Bone marrow (tissue), 2 donors: ENCODE results near the gene NRCAM.

Experiments
- DNase-seq, 2 donors: peaks; one replicate each; lab custom pipeline; 2025; lab: John Stamatoyannopoulos, UW

NRCAM gene

GRCh38 chr7:108128514-108128913 is 327.7 kb downstream of the NRCAM start:
- DNase-seq: no peak

- DNase-seq: no peak
Measured at GRCh38 chr7:108127461-108127860, 328.8 kb downstream of the NRCAM start.

- DNase-seq: no peak
Measured at GRCh38 chr7:108124820-108125219, 331.4 kb downstream of the NRCAM start.

GRCh38 chr7:108122181-108122580 is 334.1 kb downstream of the NRCAM start:
- no peak for DNase-seq

- no peak for DNase-seq
Measured at GRCh38 chr7:108120933-108121332, 335.3 kb downstream of the NRCAM start.

- DNase-seq: no peak
Measured at GRCh38 chr7:108120196-108120595, 336.0 kb downstream of the NRCAM start.

- no peak for DNase-seq
Measured at GRCh38 chr7:108118959-108119358, 337.3 kb downstream of the NRCAM start.

GRCh38 chr7:108114117-108114841 is 342.0 kb downstream of the NRCAM start:
- no peak for DNase-seq

- DNase-seq: no peak
Measured at GRCh38 chr7:108112683-108113082, 343.6 kb downstream of the NRCAM start.

GRCh38 chr7:108109221-108109908 is 346.9 kb downstream of the NRCAM start:
- DNase-seq: no peak

- DNase-seq: no peak
Measured at GRCh38 chr7:108108131-108108530, 348.1 kb downstream of the NRCAM start.

- DNase-seq: no peak
Measured at GRCh38 chr7:108104324-108104723, 351.9 kb downstream of the NRCAM start.

- DNase-seq: no peak
Measured at GRCh38 chr7:108103558-108104298, 352.5 kb downstream of the NRCAM start.

GRCh38 chr7:108102671-108103312 is 353.4 kb downstream of the NRCAM start:
- DNase-seq: no peak

GRCh38 chr7:108101759-108102158 is 354.5 kb downstream of the NRCAM start:
- DNase-seq: no peak

- no peak for DNase-seq
Measured at GRCh38 chr7:108099713-108100112, 356.5 kb downstream of the NRCAM start.

GRCh38 chr7:108097703-108098102 is 358.5 kb downstream of the NRCAM start:
- no peak for DNase-seq
